ENCODE measurements around the gene ACO2. TPM values are rescaled to one million over a fixed set of nuclear protein-coding genes. Genes with fewer than 3 reads are reported as not detected.

ACO2 gene
- total and polyA plus RNA-seq, 2 of the 13 experiments (the other 11 are each of a cell fraction or from before 2014, with no cell fraction given), result 19.2 to 45.6 TPM

- TF ChIP-seq CENPT (CRISPR knock-in tag; IDR thresholded peaks at IDR 0.05; ENCODE audit: low read depth) (no peak), MAX (IDR thresholded peaks at IDR 0.05) (no peak), ZMYM2 (CRISPR knock-in tag; IDR thresholded peaks at IDR 0.05) (no peak), PBX3 (CRISPR knock-in tag; IDR thresholded peaks at IDR 0.05; ENCODE audit: borderline replicate concordance) (no peak), TMF1 (CRISPR knock-in tag; IDR thresholded peaks at IDR 0.05; ENCODE audit: low read depth) (no peak), ATAD3A (CRISPR knock-in tag; IDR thresholded peaks at IDR 0.05) (no peak), ZNF580 (CRISPR knock-in tag; IDR thresholded peaks at IDR 0.05; ENCODE audit: borderline replicate concordance, low read depth) (no peak), REXO4 (CRISPR knock-in tag; IDR thresholded peaks at IDR 0.05; ENCODE audit: borderline replicate concordance) (no peak)
Measured at GRCh38 chr22:41521126-41521525, 52.2 kb downstream of the ACO2 start (continued).

- H4K20me1 ChIP-seq (ENCODE audit: insufficient read depth, low read length), result no peaks in the 10 kb centered on the region
- H3K27me3 ChIP-seq (ENCODE audit: control insufficient read depth in 1 of 2, insufficient read depth in 2 of 2, low read length in 2 of 2), result no peaks in the 10 kb centered on the region
- H3K4me2 ChIP-seq (ENCODE audit: low read depth, low read length), result no peak overlapping the region
- FAIRE-seq, result no peak
- 90% methylated on average over 3 of the region's 9 CpGs for WGBS (ENCODE audit: low lambda C conversion rate)
- ChIA-PET CTCF (ENCODE audit: low intra/inter-chr PET ratio, low total read pairs) (no interaction called here), POLR2A (no interaction called here)
- no peak overlapping the region for H3K9ac ChIP-seq (ENCODE audit: insufficient read depth, low read depth, low read length)
- no peak for DNase-seq (ENCODE audit: low spot score)
- peaks cover 36% of the 10 kb centered on the region for H3K4me1 ChIP-seq (ENCODE audit: insufficient read depth, low read length)
- no peak overlapping the region for H2AFZ ChIP-seq (ENCODE audit: low read length)
- intact Hi-C loops (cut with micrococcal nuclease; ENCODE audit: unreplicated experiment) (no loop called here), in situ Hi-C loops (cut with HindIII; ENCODE audit: extremely low pct_ligation_motif_present, low pct_unique_long_range_greater_than_20kb) (no loop called here)
- no peak overlapping the region for H3K27ac ChIP-seq (ENCODE audit: extremely low read length, insufficient read depth, low read length)
- H3K9me3 ChIP-seq (ENCODE audit: low read length), result no peaks in the 10 kb centered on the region
- H3K79me2 ChIP-seq (ENCODE audit: insufficient read depth, low read length), result no peaks in the 10 kb centered on the region
- no TSS peak for BruUV-seq (replicated peaks)
- TF ChIP-seq MLX (CRISPR knock-in tag; IDR thresholded peaks at IDR 0.05) (no peak), MEIS2 (CRISPR knock-in tag; IDR thresholded peaks at IDR 0.05) (no peak), CHD4 (IDR thresholded peaks at IDR 0.05; ENCODE audit: borderline replicate concordance, low read length) (no peak), NR2F1 (CRISPR knock-in tag; IDR thresholded peaks at IDR 0.05) (no peak), SSRP1 (CRISPR knock-in tag; IDR thresholded peaks at IDR 0.05) (0 out of 2 replicates have a peak, but pooled peaks have one; percentile 67), POLR2G (IDR thresholded peaks at IDR 0.05; ENCODE audit: low read depth, low read length) (0 out of 2 replicates have a peak, but pooled peaks have one; percentile 33), SUZ12 (IDR thresholded peaks at IDR 0.05; ENCODE audit: low read depth, low read length) (no peak), ATAD3A (CRISPR knock-in tag; IDR thresholded peaks at IDR 0.05) (no peak), TP53 (CRISPR knock-in tag; conservative IDR thresholded peaks at IDR 0.05) (no peak), LRRFIP1 (CRISPR knock-in tag; conservative IDR thresholded peaks at IDR 0.05) (no peak)
- ATAC-seq, result no peak
- peaks cover 15 to 45% of the 10 kb centered on the region in 2 experiments; a peak in 4 of 5 replicates for H3K36me3 ChIP-seq (replicated peaks in 1 of 2; ENCODE audit: control insufficient read depth in 1 of 2, insufficient read depth in 2 of 2, low read length in 2 of 2)
- H3K4me3 ChIP-seq (replicated peaks in 1 of 3; ENCODE audit: insufficient read depth in 1 of 3, low read depth in 2 of 3, low read length in 3 of 3), result no peak overlapping the region
Measured at GRCh38 chr22:41522813-41523212, 53.9 kb downstream of the ACO2 start.

All from HepG2 (cell line).